ENCODE results near the gene C1orf159.

C1orf159 gene

DNA sequence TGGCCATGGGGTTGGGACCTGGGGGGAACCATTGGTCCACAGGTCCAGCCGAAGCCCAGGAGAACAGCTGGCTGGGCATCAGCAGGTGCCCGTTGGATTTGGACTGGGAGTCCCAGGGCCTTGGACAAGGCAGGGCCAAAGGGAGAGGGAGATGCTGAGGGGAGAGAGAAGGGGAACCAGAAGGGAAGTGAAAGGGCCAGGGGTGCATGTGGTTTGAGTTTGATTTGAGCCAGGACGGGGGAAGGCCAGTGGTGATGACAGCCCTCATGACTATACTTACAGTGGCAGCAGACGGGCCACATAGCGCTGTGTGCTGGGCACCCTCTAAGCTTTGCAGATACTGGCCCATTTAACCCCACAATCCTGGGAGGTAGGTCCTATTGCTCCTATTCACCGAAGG, 77.2 kb downstream of the C1orf159 start:
- no peaks in the 10 kb centered on the region for H3K27me3 ChIP-seq (ENCODE audit: low read depth)
- in situ Hi-C loops (cut with MboI; ENCODE audit: low sequenced_read_pairs) = no loop called here
- no peak overlapping the region for H3K4me3 ChIP-seq
- H3K9me3 ChIP-seq = no peaks in the 10 kb centered on the region
- peaks cover 10% of the 10 kb centered on the region for H3K4me1 ChIP-seq
- no peak for DNase-seq (ENCODE audit: low spot score in 2 of 2)
- H3K36me3 ChIP-seq (replicated peaks) = peaks cover 22% of the 10 kb centered on the region

DNA sequence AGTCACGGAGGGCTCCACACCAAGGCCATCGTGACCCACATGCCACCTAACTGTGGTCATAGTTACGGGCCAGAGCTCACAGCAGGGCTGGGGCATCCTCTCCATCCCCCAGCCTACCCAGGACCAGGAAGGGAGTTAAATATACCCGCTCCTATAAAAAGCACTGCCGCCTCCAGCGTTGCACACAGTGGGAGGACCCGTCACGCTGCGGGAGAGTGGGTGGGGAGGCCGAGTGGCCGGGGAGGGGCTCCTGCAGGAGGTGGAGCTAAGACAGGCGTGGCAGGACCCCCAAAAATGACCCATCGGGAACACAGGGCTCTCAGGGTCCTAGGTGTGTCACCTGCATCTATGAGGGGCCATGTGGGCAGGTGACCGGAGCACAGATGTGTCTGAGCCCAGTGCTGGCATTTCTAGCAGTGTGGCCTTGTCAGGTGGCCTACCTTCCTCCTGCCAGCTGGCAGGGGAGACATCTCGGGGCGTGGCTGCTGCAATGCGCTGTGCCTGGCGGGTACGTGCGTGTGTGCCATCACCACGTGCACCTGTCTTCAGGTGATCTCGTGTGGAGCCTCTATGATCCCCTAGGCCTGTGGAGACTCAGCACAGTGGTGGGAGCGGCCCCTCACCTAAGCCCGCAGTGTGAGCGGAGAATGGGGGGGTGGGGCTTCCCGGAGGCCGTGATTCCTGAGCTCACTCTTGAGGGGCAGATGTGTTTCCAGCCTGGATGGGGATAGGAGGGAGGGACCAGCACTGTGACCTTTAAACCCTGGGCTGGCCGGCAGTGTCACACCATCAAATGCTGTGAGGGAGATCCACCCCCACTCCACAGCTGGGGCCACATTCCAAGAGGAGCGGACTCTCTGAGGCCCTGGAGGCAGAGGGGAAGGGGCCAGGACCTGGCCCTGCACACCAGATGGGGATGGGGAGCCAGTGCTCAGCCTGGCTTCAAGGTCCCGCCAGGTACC, 78.2 kb downstream of the C1orf159 start:
- no peaks in the 10 kb centered on the region for H3K9me3 ChIP-seq
- H3K36me3 ChIP-seq (replicated peaks) = peaks cover 12% of the 10 kb centered on the region
- no peak overlapping the region for H3K4me3 ChIP-seq
- DNase-seq (ENCODE audit: low spot score in 2 of 2) = no peak
- in situ Hi-C loops (cut with MboI; ENCODE audit: low sequenced_read_pairs) = no loop called here
- peaks cover 11% of the 10 kb centered on the region for H3K4me1 ChIP-seq
- no peaks in the 10 kb centered on the region for H3K27me3 ChIP-seq (ENCODE audit: low read depth)

DNA sequence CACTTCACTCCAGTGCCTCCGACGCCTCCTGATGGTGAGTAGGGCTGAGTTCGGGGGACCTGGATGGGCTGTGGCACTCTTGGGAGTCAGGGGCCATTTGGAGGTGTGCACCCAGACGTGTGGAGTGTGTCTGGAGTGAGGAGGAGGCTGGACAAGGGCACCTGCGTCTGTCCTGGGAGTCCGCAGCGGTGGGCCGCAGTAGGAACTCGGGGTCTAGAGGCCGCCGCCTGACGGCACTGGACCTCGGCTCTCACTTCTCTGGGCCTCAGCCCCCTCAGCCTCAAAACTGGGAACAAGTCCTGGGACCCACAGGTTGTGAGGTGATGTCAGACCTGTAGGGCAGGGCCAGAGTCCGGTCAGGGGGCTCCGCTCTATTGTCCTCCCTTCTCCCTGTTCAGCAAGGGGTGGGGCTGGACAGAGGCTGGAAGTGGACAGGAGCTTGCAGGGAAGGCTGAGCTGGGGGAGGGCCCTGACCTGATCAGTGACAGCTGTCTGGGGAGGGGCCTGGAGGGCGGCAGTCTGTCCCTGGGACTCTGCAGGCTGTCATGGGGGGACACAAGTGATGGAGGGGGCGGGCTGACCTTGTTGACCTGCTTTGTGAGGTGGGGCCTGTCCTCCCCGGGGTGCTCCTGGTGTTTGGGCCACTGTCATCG, 80.5 kb downstream of the C1orf159 start:
- H3K9me3 ChIP-seq = no peaks in the 10 kb centered on the region
- H3K27me3 ChIP-seq (ENCODE audit: low read depth) = no peaks in the 10 kb centered on the region
- in situ Hi-C loops (cut with MboI; ENCODE audit: low sequenced_read_pairs) = no loop called here
- no peak for DNase-seq (ENCODE audit: low spot score in 2 of 2)
- no peak overlapping the region for H3K4me3 ChIP-seq
- H3K36me3 ChIP-seq (replicated peaks) = peaks cover 3% of the 10 kb centered on the region
- peaks cover 11% of the 10 kb centered on the region for H3K4me1 ChIP-seq

DNA sequence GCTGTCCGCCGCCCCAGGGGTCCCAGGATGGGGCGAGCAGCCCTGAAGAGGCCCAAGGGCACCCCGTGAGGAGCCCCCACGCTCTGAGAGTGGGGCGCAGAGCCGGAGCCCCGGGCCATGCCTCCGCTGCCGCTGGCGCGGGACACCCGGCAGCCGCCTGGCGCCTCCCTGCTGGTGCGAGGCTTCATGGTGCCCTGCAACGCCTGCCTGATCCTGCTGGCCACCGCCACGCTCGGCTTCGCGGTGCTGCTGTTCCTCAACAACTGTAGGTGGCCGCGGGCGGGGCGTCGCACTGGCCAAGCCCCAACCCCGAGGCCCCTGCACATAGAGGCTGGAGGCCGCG, 81.5 kb downstream of the C1orf159 start:
- no peak for DNase-seq (ENCODE audit: low spot score in 2 of 2)
- H3K27me3 ChIP-seq (ENCODE audit: low read depth) = no peaks in the 10 kb centered on the region
- in situ Hi-C loops (cut with MboI; ENCODE audit: low sequenced_read_pairs) = no loop called here
- no peaks in the 10 kb centered on the region for H3K9me3 ChIP-seq
- H3K4me3 ChIP-seq = peak overlapping the region; percentile 37
- H3K36me3 ChIP-seq (replicated peaks) = peaks cover 3% of the 10 kb centered on the region
- H3K4me1 ChIP-seq = 0 out of 2 replicates have a peak, but pooled peaks cover 5% of the 10 kb centered on the region

DNA sequence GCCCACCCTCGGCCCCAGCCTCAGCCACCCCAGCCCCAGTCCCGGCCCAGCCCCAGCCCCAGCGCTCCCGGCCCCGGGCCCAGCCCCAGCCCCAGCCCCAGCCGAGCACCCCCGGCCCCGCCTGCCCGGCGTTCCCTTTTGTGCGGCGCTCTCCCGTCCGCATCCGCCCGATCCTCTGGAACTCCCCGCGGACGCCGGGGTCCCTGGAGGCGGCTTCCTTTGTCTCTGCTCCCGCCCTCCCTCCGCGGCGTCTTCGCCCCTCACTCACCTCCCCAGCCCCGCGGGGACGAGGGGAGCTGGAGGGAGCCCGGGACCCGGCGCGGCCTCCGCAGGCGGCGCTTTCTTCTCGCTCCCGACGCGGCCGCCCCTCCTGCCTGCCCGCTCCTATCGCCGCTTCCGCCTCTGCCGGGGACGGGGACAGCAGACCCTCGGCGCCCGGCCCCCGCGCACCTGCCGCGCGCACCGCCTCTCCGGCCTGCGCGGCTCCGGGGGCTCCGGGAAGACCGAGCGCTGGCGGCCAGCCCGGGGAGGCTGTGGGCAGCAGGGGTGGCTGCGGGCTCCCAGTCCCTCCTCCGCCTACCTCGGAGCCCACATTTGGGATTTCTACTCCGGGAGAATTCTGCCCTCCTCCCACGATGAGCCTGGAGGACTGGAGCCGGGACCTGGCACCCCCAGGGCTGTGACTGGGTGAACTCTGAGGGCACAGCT, 82.0 kb downstream of the C1orf159 start:
- Histone ChIP-seq H3K4me3 (peak overlapping the region; percentile 37), H3K4me1 (0 out of 2 replicates have a peak, but pooled peaks cover 5% of the 10 kb centered on the region), H3K36me3 (replicated peaks) (peaks cover 3% of the 10 kb centered on the region), H3K27me3 (ENCODE audit: low read depth) (no peaks in the 10 kb centered on the region), H3K9me3 (no peaks in the 10 kb centered on the region)
- in situ Hi-C loops (cut with MboI; ENCODE audit: low sequenced_read_pairs) = no loop called here
- peak in 1 of 2 experiments; percentile 58 for DNase-seq (ENCODE audit: low spot score in 2 of 2)

DNA sequence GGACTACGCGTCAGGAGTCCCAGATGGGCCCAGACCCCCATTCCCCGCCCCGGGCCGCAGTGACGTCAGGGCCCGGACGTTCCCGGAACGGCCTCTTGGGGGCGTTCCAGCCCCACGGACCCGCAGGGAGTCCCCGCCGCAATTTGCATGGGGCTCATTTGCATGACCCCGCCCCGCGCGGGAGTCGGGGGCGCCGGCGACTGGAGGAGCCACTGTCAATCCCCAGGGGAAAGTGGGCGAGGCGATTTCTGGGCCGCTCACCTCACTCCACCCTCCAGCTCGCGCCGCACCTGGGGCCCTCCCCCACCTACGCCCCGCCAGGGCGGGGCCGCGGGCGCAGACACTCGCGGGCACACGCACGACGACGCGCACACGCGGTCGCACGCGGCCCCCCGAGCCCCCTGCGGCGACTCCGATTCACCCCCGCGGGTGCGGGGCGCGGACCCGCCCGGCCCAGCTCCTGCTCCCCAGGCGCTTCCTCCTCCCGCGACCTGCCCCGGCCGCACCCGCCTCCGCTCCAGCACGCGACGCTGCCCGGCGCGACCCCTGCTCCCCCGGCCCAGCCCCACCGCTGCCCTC, 82.8 kb downstream of the C1orf159 start:
- H3K36me3 ChIP-seq (replicated peaks) = peaks cover 3% of the 10 kb centered on the region
- DNase-seq (ENCODE audit: low spot score in 2 of 2) = peak; percentile 92 to 98
- in situ Hi-C loops (cut with MboI; ENCODE audit: low sequenced_read_pairs) = no loop called here
- H3K27me3 ChIP-seq (ENCODE audit: low read depth) = no peaks in the 10 kb centered on the region
- H3K9me3 ChIP-seq = no peaks in the 10 kb centered on the region
- peak overlapping the region; percentile 18 for H3K4me3 ChIP-seq
- 0 out of 2 replicates have a peak, but pooled peaks cover 5% of the 10 kb centered on the region for H3K4me1 ChIP-seq

DNA sequence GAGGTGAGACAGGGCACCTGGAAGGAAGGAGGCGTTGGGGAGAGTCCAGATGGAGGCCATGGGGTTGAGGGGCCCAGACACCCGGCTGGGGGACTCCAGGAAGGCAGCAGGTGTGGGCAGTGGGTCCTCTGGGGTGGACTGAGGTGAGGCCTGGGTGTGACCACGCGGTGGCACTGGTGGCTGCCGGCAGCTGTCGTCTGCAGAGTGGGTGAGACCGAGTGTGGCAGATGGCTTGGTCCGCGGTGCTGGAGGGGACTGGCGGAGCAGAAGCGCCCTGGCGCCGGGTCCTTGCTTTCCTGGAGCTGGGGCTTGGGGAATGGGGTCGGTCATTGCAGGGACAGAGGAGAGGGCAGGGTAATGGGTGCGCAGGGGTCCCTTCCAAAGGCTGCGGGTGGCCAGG, 83.5 kb downstream of the C1orf159 start:
- Histone ChIP-seq H3K9me3 (no peaks in the 10 kb centered on the region), H3K4me3 (no peak overlapping the region), H3K36me3 (replicated peaks) (peaks cover 4% of the 10 kb centered on the region), H3K27me3 (ENCODE audit: low read depth) (no peaks in the 10 kb centered on the region), H3K4me1 (0 out of 2 replicates have a peak, but pooled peaks cover 5% of the 10 kb centered on the region)
- no peak for DNase-seq (ENCODE audit: low spot score in 2 of 2)
- in situ Hi-C loops (cut with MboI; ENCODE audit: low sequenced_read_pairs) = no loop called here
